Measurements from ENCODE around the gene RXRA.

Gene RXRA

GRCh38 chr9:134283111-134283515, 43.1 kb upstream of the RXRA start:
- Histone ChIP-seq H3K9me3 (ENCODE audit: control insufficient read depth, low read length) (no peaks in the 10 kb centered on the region), H3K79me2 (no peaks in the 10 kb centered on the region), H3K4me3 (ENCODE audit: low read depth, low read length) (no peak overlapping the region), H3K27ac (no peak overlapping the region), H3K27me3 (ENCODE audit: control insufficient read depth, insufficient read depth, low read length) (no peaks in the 10 kb centered on the region), H3K9ac (no peak overlapping the region), H3K36me3 (ENCODE audit: control insufficient read depth, insufficient read depth, low read length) (no peaks in the 10 kb centered on the region), H2AFZ (no peak overlapping the region), H3K4me1 (no peaks in the 10 kb centered on the region), H3K4me2 (ENCODE audit: low read length) (no peak overlapping the region)
- no peak for TF ChIP-seq CTCF (IDR thresholded peaks at IDR 0.05)

GRCh38 chr9:134283692-134284265, 42.5 kb upstream of the RXRA start:
- Histone ChIP-seq H3K79me2 (no peaks in the 10 kb centered on the region), H3K27ac (no peak overlapping the region), H3K9me3 (ENCODE audit: control insufficient read depth, low read length) (no peaks in the 10 kb centered on the region), H3K9ac (no peak overlapping the region), H2AFZ (no peak overlapping the region), H3K4me1 (no peaks in the 10 kb centered on the region), H3K4me2 (ENCODE audit: low read length) (no peak overlapping the region), H3K36me3 (ENCODE audit: control insufficient read depth, insufficient read depth, low read length) (no peaks in the 10 kb centered on the region), H3K27me3 (ENCODE audit: control insufficient read depth, insufficient read depth, low read length) (no peaks in the 10 kb centered on the region), H3K4me3 (ENCODE audit: low read depth, low read length) (no peak overlapping the region)
- no peak for TF ChIP-seq CTCF (IDR thresholded peaks at IDR 0.05)

GRCh38 chr9:134284273-134284672, 42.0 kb upstream of the RXRA start:
- H3K27me3 ChIP-seq (ENCODE audit: control insufficient read depth, insufficient read depth, low read length), result no peaks in the 10 kb centered on the region

GRCh38 chr9:134284741-134285140, 41.5 kb upstream of the RXRA start:
- H2AFZ ChIP-seq, result no peak overlapping the region
- H3K4me1 ChIP-seq, result no peaks in the 10 kb centered on the region
- no peak overlapping the region for H3K27ac ChIP-seq
- no peaks in the 10 kb centered on the region for H3K9me3 ChIP-seq (ENCODE audit: control insufficient read depth, low read length)
- H3K79me2 ChIP-seq, result no peaks in the 10 kb centered on the region
- no peak overlapping the region for H3K4me3 ChIP-seq (ENCODE audit: low read depth, low read length)
- no peaks in the 10 kb centered on the region for H3K36me3 ChIP-seq (ENCODE audit: control insufficient read depth, insufficient read depth, low read length)
- H3K9ac ChIP-seq, result no peak overlapping the region
- no peaks in the 10 kb centered on the region for H3K27me3 ChIP-seq (ENCODE audit: control insufficient read depth, insufficient read depth, low read length)
- no peak overlapping the region for H3K4me2 ChIP-seq (ENCODE audit: low read length)
- TF ChIP-seq CTCF (IDR thresholded peaks at IDR 0.05), result no peak

More at GRCh38 chr9:134284273-134284672, 42.0 kb upstream of the RXRA start:
- no peaks in the 10 kb centered on the region for H3K4me1 ChIP-seq
- H3K9ac ChIP-seq, result no peak overlapping the region
- H3K4me2 ChIP-seq (ENCODE audit: low read length), result no peak overlapping the region
- no peak for TF ChIP-seq CTCF (IDR thresholded peaks at IDR 0.05)
- H3K4me3 ChIP-seq (ENCODE audit: low read depth, low read length), result no peak overlapping the region
- H3K79me2 ChIP-seq, result no peaks in the 10 kb centered on the region
- no peaks in the 10 kb centered on the region for H3K36me3 ChIP-seq (ENCODE audit: control insufficient read depth, insufficient read depth, low read length)
- H3K9me3 ChIP-seq (ENCODE audit: control insufficient read depth, low read length), result no peaks in the 10 kb centered on the region
- H2AFZ ChIP-seq, result no peak overlapping the region
- H3K27ac ChIP-seq, result no peak overlapping the region

GRCh38 chr9:134285215-134285845, 40.9 kb upstream of the RXRA start:
- no peaks in the 10 kb centered on the region for H3K9me3 ChIP-seq (ENCODE audit: control insufficient read depth, low read length)
- no peaks in the 10 kb centered on the region for H3K36me3 ChIP-seq (ENCODE audit: control insufficient read depth, insufficient read depth, low read length)
- H3K4me1 ChIP-seq, result no peaks in the 10 kb centered on the region
- H3K4me3 ChIP-seq (ENCODE audit: low read depth, low read length), result no peak overlapping the region
- H3K27me3 ChIP-seq (ENCODE audit: control insufficient read depth, insufficient read depth, low read length), result no peaks in the 10 kb centered on the region
- H3K4me2 ChIP-seq (ENCODE audit: low read length), result no peak overlapping the region
- H3K27ac ChIP-seq, result no peak overlapping the region
- TF ChIP-seq CTCF (IDR thresholded peaks at IDR 0.05), result no peak
- H3K9ac ChIP-seq, result no peak overlapping the region
- no peak overlapping the region for H2AFZ ChIP-seq
- no peaks in the 10 kb centered on the region for H3K79me2 ChIP-seq

Measured in parathyroid adenoma (tissue), 2 donors.